NB4 (cell line): Measurements from ENCODE around the gene RPN2.

Experiments used
- DNase-seq: peaks from one replicate; pipeline ENCODE4 v3.0.0; 2010; ENCODE audit warnings: low read depth
- H3K4me3 ChIP-seq: one replicate; pipeline ENCODE4 v1.5.1; 2011; ENCODE audit warnings: mild to moderate bottlenecking, low read depth, low read length, moderate library complexity
- CTCF ChIP-seq: IDR thresholded peaks from one replicate; pipeline ENCODE4 v1.5.1; 2012; ENCODE audit warnings: low read depth, low read length
- MAX ChIP-seq: IDR thresholded peaks from 2 replicates; pipeline ENCODE4 v1.6.1; 2011; ENCODE audit warnings: low read depth, low read length
- MYC ChIP-seq: IDR thresholded peaks from 2 replicates; pipeline ENCODE4 v1.6.1; 2011; ENCODE audit warnings: low read depth, low read length
- POLR2A ChIP-seq: IDR thresholded peaks from 2 replicates; pipeline ENCODE4 v1.6.1; 2011; ENCODE audit warnings: mild to moderate bottlenecking; ENCODE audit not compliant: insufficient read length; ENCODE audit errors: extremely low read depth

Gene RPN2

DNA sequence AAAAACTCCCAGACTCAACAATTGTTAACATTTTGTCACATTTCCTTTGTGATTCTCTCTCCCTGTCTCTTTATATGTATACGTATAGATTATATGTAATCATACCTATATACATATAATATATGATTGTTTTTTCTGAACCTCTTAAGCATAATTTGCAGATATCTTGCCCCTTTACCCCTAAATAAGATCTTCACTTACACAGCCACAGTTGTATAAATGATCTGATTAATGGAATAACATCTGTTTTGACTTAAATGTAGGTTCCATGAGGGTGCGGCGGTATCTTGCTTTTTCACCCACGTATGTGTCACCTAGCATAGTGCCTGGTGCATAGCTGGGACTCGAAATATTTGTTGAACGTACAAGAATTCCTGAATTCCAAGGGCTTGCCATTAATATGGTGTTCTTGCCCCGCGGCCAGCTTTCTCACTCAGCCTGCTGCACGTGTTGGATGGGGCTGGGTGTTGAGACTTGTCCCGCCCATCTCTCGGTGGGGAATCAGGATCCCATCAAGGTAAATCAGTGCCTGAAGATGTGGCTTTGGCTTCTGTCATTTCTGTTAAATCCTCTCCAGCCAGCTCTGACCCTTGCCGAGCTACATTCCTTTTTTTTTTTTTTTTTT lies 99.9 kb downstream of the RPN2 start:
- TF ChIP-seq CTCF (no peak), MAX (no peak), MYC (no peak), POLR2A (no peak)
- no peak for DNase-seq
- no peak overlapping the region for H3K4me3 ChIP-seq

DNA sequence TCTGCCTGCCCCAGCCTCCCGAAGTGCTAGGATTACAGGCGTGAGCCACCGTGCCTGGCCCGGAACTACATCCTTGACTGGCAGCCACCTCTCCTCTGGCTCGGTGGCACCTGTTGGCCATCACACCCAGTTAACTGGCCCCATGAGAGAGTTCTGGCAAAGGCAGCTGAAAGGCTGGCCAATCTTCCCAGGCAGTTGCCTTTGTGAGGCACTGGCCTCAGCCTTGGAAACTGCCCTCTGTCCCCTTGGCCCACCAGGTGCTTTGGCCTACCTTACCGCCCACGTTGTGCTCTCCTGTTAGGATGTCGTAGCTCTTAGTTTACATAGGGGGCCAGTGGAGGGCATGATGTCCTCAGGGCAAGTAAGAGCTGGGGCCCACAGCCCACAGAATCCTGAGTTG lies 100.7 kb downstream of the RPN2 start:
- no peak overlapping the region for H3K4me3 ChIP-seq
- TF ChIP-seq MAX = no peak
- no peak for DNase-seq

GRCh38 chr20:37280403-37280802 lies 101.3 kb downstream of the RPN2 start:
- TF ChIP-seq MAX (no peak), MYC (no peak), CTCF (no peak), POLR2A (no peak)
- DNase-seq = no peak
- H3K4me3 ChIP-seq = no peak overlapping the region

DNA sequence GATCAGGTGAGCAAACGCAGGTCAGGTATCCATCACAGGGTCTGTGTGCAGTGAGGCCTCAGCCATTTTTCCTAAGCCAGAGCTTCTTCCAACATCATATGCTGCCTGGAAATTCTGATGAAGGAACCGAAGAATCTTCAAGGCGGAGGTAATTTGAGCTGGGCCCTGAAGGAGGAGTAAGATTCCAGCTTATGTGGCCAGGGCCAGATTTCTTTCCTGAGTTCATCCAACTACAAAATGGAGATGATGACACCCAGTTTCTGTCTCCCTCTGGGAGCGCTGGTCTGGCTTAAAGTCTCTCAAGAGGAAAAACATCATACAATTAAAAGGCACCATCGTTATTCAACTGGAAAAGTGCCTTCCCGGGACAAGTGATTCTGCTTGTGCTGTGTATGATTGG lies 103.4 kb downstream of the RPN2 start:
- no peak overlapping the region for H3K4me3 ChIP-seq
- TF ChIP-seq MAX = no peak
- no peak for TF ChIP-seq MYC
- DNase-seq = peak; percentile 29

DNA sequence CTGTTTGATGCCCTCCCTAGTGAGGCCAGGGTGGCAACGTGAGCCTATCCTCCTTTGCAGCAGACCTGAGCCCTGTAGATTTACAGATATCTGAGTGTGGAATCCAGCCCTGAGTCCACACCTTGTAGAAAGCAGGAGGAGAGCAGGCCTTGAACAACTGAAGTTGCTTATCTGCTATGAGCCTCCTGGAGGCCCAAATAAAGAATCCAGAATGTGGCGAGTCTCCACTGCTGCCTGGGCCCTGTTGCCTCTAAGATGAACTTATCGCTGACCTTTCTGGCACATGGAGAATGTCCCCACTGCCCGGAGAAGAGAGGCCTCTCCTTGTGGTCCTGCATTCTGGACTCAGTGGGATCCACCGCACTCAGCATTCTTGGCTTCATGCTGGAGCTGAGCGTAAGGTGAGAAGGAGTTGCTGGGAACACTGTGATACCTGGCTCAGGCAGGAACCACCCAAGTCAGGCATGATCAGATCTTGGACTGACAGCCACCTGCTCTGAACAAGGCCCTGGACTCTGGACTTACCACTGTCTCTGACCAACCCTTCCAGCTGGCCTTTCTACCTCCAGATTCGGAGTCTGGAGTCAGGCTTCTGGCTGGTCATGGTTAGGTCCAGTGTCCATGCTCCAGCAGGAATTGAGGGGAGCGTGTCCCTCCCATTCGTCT lies 104.5 kb downstream of the RPN2 start:
- H3K4me3 ChIP-seq = no peak overlapping the region
- DNase-seq = no peak
- no peak for TF ChIP-seq POLR2A
- no peak for TF ChIP-seq CTCF
- no peak for TF ChIP-seq MAX
- TF ChIP-seq MYC = no peak

DNA sequence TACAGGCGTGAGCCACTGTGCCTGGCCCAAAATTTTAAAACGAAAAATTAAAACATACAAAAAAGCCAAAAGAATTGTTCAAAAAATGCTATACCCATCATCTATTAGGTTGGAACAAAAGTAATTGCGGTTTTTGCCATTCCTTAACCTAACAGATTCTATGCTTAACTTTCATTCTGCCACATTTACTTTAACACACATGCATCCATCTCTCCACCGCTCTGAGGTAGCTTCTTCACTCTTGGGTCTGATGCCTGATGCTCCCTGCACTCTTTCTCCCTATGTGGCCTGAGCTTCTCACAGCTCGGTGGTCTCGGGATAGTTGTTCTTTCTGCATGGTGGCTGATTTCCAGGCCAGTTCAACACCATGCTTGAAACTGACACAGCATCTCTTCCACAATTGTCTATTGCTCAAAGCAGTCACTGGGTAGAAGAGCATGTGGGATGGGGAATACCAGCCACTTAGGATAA lies 105.6 kb downstream of the RPN2 start:
- DNase-seq = no peak
- TF ChIP-seq POLR2A (no peak), MYC (no peak), CTCF (no peak), MAX (no peak)
- no peak overlapping the region for H3K4me3 ChIP-seq
